Neutrophil (primary cell): ENCODE results near the gene FOXN3.

Experiments used
- H3K27ac ChIP-seq: fragments of 200-600 bp; sonication (generic); 2 replicates; pipeline ENCODE4 v1.5.1; 2016; ENCODE audit warnings: mild to moderate bottlenecking, moderate library complexity
- H3K27me3 ChIP-seq: fragments of 200-600 bp; sonication (generic); 2 replicates; pipeline ENCODE4 v1.6.0; 2016; ENCODE audit warnings: mild to moderate bottlenecking
- H3K36me3 ChIP-seq: fragments of 200-600 bp; sonication (generic); 2 replicates; pipeline ENCODE4 v1.5.1; 2017
- H3K4me1 ChIP-seq, 2 experiments: fragments of 200-600 bp in 1 of 2; sonication (generic) in 1 of 2; 1 replicate in 1 of 2; 2 replicates in 1 of 2; pipeline versions ENCODE4 v1.5.1 to v1.6.1; 2013 to 2016; ENCODE audit warnings: low read depth in 1 of 2, low read length in 1 of 2, mild to moderate bottlenecking in 1 of 2, moderate library complexity in 1 of 2; ENCODE audit not compliant: control insufficient read depth in 1 of 2, insufficient read depth in 1 of 2
- H3K4me3 ChIP-seq, 2 experiments: fragments of 200-600 bp in 1 of 2; sonication (generic) in 1 of 2; 1 replicate in 1 of 2; 2 replicates in 1 of 2; pipeline ENCODE4 v1.5.1; 2013 to 2016; ENCODE audit warnings: low read depth in 1 of 2, low read length in 1 of 2, mild to moderate bottlenecking in 1 of 2, moderate library complexity in 1 of 2
- H3K9me3 ChIP-seq: fragments of 200-600 bp; sonication (generic); 2 replicates; pipeline ENCODE4 v1.5.1; 2016
- CTCF ChIP-seq: fragments of 200-600 bp; sonication (generic); IDR thresholded peaks from 2 replicates; pipeline ENCODE4 v1.5.1; 2016; ENCODE audit warnings: antibody characterized with exemption

FOXN3 gene

GRCh38 chr14:89330236-89331002 is 86.6 kb downstream of the FOXN3 start:
- Histone ChIP-seq H3K4me3 (no peak overlapping the region), H3K4me1 (no peaks in the 10 kb centered on the region), H3K36me3 (peaks cover 3% of the 10 kb centered on the region), H3K27ac (no peak overlapping the region), H3K27me3 (no peaks in the 10 kb centered on the region), H3K9me3 (no peaks in the 10 kb centered on the region)
- no peak for TF ChIP-seq CTCF

GRCh38 chr14:89327771-89328212 is 89.2 kb downstream of the FOXN3 start:
- no peaks in the 10 kb centered on the region for H3K9me3 ChIP-seq
- no peak overlapping the region for H3K4me3 ChIP-seq
- no peaks in the 10 kb centered on the region for H3K27me3 ChIP-seq
- TF ChIP-seq CTCF = no peak
- no peaks in the 10 kb centered on the region for H3K4me1 ChIP-seq
- no peak overlapping the region for H3K27ac ChIP-seq
- peaks cover 3% of the 10 kb centered on the region for H3K36me3 ChIP-seq

- no peak overlapping the region for H3K27ac ChIP-seq
- TF ChIP-seq CTCF = no peak
- H3K36me3 ChIP-seq = peaks cover 3% of the 10 kb centered on the region
Observed at GRCh38 chr14:89325959-89326358, 91.1 kb downstream of the FOXN3 start.

GRCh38 chr14:89325299-89325883 is 91.6 kb downstream of the FOXN3 start:
- H3K27ac ChIP-seq = no peak overlapping the region
- no peak for TF ChIP-seq CTCF
- peaks cover 3% of the 10 kb centered on the region for H3K36me3 ChIP-seq

More at GRCh38 chr14:89325959-89326358, 91.1 kb downstream of the FOXN3 start:
- Histone ChIP-seq H3K4me1 (no peaks in the 10 kb centered on the region), H3K9me3 (no peaks in the 10 kb centered on the region), H3K27me3 (no peaks in the 10 kb centered on the region), H3K4me3 (no peak overlapping the region)

GRCh38 chr14:89324501-89325298 is 92.3 kb downstream of the FOXN3 start:
- peaks cover 3% of the 10 kb centered on the region for H3K36me3 ChIP-seq
- no peak for TF ChIP-seq CTCF
- H3K4me3 ChIP-seq = no peak overlapping the region
- H3K4me1 ChIP-seq = no peaks in the 10 kb centered on the region
- H3K27ac ChIP-seq = no peak overlapping the region
- H3K9me3 ChIP-seq = no peaks in the 10 kb centered on the region
- H3K27me3 ChIP-seq = no peaks in the 10 kb centered on the region

More at GRCh38 chr14:89325299-89325883, 91.6 kb downstream of the FOXN3 start:
- Histone ChIP-seq H3K9me3 (no peaks in the 10 kb centered on the region), H3K4me3 (no peak overlapping the region), H3K4me1 (no peaks in the 10 kb centered on the region), H3K27me3 (no peaks in the 10 kb centered on the region)
